HL-60 (cell line): ENCODE measurements around the gene OGFOD2.

Source experiments
- DNase-seq, 2 experiments: peaks; one replicate each; pipeline ENCODE4 v3.0.0-alpha.2; 2010 to 2020; ENCODE audit warnings: low read depth in 1 of 2, low spot score in 1 of 2
- H3K27ac ChIP-seq: fragments of 250-450 bp; sonication (Bioruptor Pico); replicated peaks from 2 replicates; pipeline ENCODE4 v1.5.1; 2020; ENCODE audit warnings: mild to moderate bottlenecking, moderate library complexity
- H3K27me3 ChIP-seq: fragments of 250-450 bp; sonication (Bioruptor Pico); 2 replicates; pipeline ENCODE4 v1.5.1; 2021; ENCODE audit warnings: mild to moderate bottlenecking, moderate library complexity; ENCODE audit not compliant: insufficient read depth, poor library complexity, severe bottlenecking
- H3K4me3 ChIP-seq: replicated peaks from 2 replicates; pipeline ENCODE4 v1.5.1; 2011; ENCODE audit warnings: mild to moderate bottlenecking, control low read depth, low read length; ENCODE audit not compliant: insufficient read depth
- GABPA ChIP-seq: IDR thresholded peaks from 2 replicates; pipeline ENCODE4 v1.6.1; 2012; ENCODE audit warnings: low read depth
- POLR2AphosphoS5 ChIP-seq: IDR thresholded peaks from 2 replicates; pipeline ENCODE4 v1.6.1; 2012; ENCODE audit warnings: low read depth
- SPI1 ChIP-seq: IDR thresholded peaks from 2 replicates; pipeline ENCODE4 v1.6.1; 2012; ENCODE audit warnings: low read depth, mild to moderate bottlenecking, borderline replicate concordance
- long read RNA-seq: library from polyadenylated mRNA; unstranded; transcript quantifications from one replicate; pipeline ENCODE4 v2.0.0, GENCODE V29; 2020
- TF ChIP-seq, protein P1 (sequence below): IDR thresholded peaks from 2 replicates; pipeline ENCODE4 v1.6.1; 2012; ENCODE audit warnings: low read depth; ENCODE audit not compliant: insufficient replicate concordance
- TF ChIP-seq, protein P2 (sequence below): IDR thresholded peaks from one replicate; pipeline ENCODE4 v1.5.1; 2011; ENCODE audit warnings: low read length, control low read depth, inconsistent platforms; ENCODE audit not compliant: insufficient read depth

The OGFOD2 gene
- long read RNA-seq, transcript OGFOD2-207 (6 exons, 1,956 nt), result minor isoform, 5 of 255 reads
- long read RNA-seq, transcript OGFOD2-201 (7 exons, 1,780 nt), result major isoform, 113 of 255 reads
- long read RNA-seq, partial matches to known transcripts, result 21 of 255 reads
- long read RNA-seq, other reads (novel, unspliced or antisense), result 110 of 255 reads

DNA sequence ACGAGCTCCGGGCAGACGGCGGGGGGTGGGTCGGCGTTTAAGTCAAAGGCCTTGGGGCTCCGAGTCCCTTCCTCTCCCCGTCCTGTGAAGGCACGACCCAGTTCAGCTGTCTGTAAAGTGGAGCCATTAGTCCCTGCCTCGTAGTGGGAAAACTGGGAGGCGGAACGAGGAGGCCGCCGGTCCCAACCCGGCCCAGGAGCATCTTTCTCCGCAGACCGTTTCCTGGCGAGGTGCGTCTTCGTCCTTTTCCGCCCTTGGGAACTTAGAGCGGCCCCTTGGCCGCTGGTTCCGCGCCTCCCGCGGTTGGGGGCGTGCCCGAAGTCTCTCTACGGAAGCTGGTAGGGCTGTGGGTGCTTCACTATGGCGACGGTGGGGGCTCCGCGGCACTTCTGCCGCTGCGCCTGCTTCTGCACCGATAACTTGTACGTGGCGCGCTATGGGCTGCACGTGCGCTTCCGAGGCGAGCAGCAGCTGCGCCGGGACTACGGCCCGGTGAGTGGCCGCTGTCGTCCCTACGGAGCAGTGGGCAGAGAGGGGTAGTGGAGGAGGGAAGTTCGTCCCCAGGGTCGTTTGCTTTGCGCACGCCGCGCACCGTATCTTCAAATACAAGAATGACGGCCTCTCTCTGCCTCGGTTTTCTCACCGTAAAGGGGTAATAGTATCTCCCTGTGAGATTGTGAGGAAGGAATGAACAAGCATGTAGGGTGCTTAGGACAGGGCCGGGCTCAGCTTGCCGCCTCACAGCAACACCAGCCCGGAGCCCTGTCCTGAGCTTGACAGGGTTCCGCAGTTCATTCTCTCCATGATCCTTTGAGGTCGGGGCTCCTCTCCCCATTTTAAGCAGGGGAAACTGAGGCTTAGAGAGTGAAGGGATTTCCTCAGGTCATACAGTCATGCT, at the start of gene OGFOD2:
Gene OGFOD2 (plus strand): TSS at position 353 of the 898 bp plus-strand sequence. CDS start 8 bp downstream, at position 361.
- H3K4me3 ChIP-seq, result peak within 1 kb of the TSS; percentile 95
- peak within 1 kb of the TSS; percentile 99 for H3K27ac ChIP-seq
- no peaks in the 10 kb centered on the region for H3K27me3 ChIP-seq
- TF ChIP-seq SPI1, result no peak; the same call in 1 of the 2 replicates
- TF ChIP-seq, protein P1, sequence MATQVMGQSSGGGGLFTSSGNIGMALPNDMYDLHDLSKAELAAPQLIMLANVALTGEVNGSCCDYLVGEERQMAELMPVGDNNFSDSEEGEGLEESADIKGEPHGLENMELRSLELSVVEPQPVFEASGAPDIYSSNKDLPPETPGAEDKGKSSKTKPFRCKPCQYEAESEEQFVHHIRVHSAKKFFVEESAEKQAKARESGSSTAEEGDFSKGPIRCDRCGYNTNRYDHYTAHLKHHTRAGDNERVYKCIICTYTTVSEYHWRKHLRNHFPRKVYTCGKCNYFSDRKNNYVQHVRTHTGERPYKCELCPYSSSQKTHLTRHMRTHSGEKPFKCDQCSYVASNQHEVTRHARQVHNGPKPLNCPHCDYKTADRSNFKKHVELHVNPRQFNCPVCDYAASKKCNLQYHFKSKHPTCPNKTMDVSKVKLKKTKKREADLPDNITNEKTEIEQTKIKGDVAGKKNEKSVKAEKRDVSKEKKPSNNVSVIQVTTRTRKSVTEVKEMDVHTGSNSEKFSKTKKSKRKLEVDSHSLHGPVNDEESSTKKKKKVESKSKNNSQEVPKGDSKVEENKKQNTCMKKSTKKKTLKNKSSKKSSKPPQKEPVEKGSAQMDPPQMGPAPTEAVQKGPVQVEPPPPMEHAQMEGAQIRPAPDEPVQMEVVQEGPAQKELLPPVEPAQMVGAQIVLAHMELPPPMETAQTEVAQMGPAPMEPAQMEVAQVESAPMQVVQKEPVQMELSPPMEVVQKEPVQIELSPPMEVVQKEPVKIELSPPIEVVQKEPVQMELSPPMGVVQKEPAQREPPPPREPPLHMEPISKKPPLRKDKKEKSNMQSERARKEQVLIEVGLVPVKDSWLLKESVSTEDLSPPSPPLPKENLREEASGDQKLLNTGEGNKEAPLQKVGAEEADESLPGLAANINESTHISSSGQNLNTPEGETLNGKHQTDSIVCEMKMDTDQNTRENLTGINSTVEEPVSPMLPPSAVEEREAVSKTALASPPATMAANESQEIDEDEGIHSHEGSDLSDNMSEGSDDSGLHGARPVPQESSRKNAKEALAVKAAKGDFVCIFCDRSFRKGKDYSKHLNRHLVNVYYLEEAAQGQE, result peak; percentile 28
- TF ChIP-seq POLR2AphosphoS5, result peak; percentile 26; the same call in 1 of the 2 replicates
- DNase-seq, result peak; percentile 82 to 94

DNA sequence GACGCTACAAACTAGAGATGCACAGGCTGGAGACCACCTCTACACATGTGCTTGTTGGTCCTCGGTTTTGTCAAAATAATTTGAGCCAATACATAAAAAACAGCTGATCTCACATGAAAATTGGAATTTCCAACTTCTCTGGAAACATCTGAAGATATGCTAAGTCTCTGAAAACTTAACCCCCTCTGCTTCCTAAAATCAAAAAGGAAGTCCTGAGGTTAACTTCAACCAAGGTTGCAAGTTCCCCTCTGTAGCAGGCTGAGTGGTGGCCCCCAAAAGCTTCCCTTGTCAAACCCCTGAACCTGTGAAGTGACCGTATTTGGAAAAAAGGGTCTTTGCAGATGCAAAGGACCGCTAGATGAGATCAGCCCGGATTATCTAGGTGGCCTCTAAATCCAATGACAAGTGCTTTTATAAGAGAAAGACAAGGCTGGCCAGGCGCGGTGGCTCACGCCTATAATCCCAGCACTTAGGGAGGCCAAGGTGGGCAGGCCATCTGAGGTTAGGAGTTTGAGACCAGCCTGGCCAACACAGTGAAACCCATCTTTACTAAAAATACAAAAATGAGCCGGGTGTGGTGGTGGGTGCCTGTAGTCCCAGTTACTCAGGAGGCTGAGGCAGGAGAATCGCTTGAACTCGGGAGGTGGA, 47.2 kb upstream of the OGFOD2 start:
- TF ChIP-seq SPI1, result peak; percentile 44; the same call in 1 of the 2 replicates
- TF ChIP-seq, protein P1, result no peak
- Histone ChIP-seq H3K4me3 (no peak overlapping the region), H3K27me3 (no peaks in the 10 kb centered on the region), H3K27ac (no peak overlapping the region)
- no peak for DNase-seq

DNA sequence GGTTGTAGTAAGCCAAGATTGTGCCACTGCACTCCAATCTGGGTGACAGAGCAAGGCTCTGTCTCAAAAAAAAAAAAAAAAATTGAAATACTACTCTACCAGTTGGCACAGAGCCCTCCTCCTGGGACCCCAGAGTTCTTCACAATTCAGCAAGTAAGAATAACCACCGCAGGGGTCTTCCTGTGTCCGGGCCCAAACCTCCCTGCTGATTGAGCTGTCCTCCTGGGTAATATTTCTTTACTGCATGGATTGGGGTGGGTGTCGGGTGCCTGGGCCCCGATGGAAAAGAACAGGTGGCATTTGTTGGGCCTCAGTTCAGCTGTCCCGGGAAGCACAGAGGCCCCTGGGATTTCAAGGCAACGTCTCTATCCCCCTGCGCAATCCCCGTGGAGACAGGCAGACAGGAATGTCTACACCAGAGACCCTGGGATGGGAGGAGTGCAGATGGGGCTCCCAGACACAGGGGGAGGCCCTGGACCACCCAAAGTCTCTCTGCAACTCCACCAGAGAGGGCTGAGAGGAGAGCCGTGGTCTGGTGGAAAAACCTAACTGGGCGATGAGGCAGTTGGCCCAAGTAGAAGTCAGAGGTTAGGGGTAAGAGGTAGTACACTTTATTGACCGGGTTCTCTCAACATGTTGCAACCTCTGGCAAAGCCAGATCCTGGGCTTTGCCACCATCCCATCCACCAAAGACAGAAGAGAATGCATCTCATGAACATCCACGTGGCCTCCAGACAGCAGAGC, 46.5 kb upstream of the OGFOD2 start:
- Histone ChIP-seq H3K27me3 (no peaks in the 10 kb centered on the region), H3K4me3 (no peak overlapping the region), H3K27ac (no peak overlapping the region)
- no peak for DNase-seq
- TF ChIP-seq GABPA (no peak), SPI1 (no peak), POLR2AphosphoS5 (no peak)
- TF ChIP-seq, protein P1, result no peak
- TF ChIP-seq, protein P2, sequence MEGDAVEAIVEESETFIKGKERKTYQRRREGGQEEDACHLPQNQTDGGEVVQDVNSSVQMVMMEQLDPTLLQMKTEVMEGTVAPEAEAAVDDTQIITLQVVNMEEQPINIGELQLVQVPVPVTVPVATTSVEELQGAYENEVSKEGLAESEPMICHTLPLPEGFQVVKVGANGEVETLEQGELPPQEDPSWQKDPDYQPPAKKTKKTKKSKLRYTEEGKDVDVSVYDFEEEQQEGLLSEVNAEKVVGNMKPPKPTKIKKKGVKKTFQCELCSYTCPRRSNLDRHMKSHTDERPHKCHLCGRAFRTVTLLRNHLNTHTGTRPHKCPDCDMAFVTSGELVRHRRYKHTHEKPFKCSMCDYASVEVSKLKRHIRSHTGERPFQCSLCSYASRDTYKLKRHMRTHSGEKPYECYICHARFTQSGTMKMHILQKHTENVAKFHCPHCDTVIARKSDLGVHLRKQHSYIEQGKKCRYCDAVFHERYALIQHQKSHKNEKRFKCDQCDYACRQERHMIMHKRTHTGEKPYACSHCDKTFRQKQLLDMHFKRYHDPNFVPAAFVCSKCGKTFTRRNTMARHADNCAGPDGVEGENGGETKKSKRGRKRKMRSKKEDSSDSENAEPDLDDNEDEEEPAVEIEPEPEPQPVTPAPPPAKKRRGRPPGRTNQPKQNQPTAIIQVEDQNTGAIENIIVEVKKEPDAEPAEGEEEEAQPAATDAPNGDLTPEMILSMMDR, result no peak
